CD4-positive, CD25-positive, alpha-beta regulatory T cell (primary cell): ENCODE measurements around the gene UNC5B. TPM values are rescaled to one million over a fixed set of nuclear protein-coding genes. Genes with fewer than 3 reads are reported as not detected.
A peak's percentile ranks its signal among the peaks of the same experiment; 100 is the strongest.

Experiments used
- ATAC-seq, 2 donors: fragments of 150-1000 bp; cut with Tn5 transposase; one replicate each; pipeline ENCODE4 v1.10.0; 2021; ENCODE audit warnings: low read depth in 2 of 2, moderate number of reproducible peaks in 2 of 2, moderate library complexity in 1 of 2
- DNase-seq, 3 donors: peaks; one replicate each; pipeline versions ENCODE4 v3.0.0 to v3.0.0-alpha.2; 2012 to 2022; ENCODE audit warnings: mixed read lengths in 1 of 3
- H3K27ac ChIP-seq: one replicate; pipeline ENCODE4 v1.7.0; 2013; ENCODE audit warnings: mild to moderate bottlenecking, low read length; ENCODE audit not compliant: insufficient read depth, poor library complexity, severe bottlenecking
- H3K27me3 ChIP-seq: one replicate; pipeline ENCODE4 v1.7.0; 2013; ENCODE audit warnings: low read length; ENCODE audit not compliant: control insufficient read depth, insufficient read depth
- H3K36me3 ChIP-seq: one replicate; pipeline ENCODE4 v1.7.0; 2013; ENCODE audit warnings: mild to moderate bottlenecking, low read length, moderate library complexity; ENCODE audit not compliant: control insufficient read depth, insufficient read depth
- H3K4me1 ChIP-seq: 2 replicates; pipeline ENCODE4 v1.7.0; 2013; ENCODE audit warnings: mild to moderate bottlenecking, low read length; ENCODE audit not compliant: insufficient read depth, control insufficient read depth, poor library complexity, severe bottlenecking
- H3K4me3 ChIP-seq: one replicate; pipeline ENCODE4 v1.7.0; 2013; ENCODE audit warnings: low read depth, mild to moderate bottlenecking, low read length, moderate library complexity
- H3K9me3 ChIP-seq, 2 experiments: 1 replicate in 1 of 2; 2 replicates in 1 of 2; pipeline ENCODE4 v1.7.0; 2013; ENCODE audit warnings: low read length in 2 of 2, mild to moderate bottlenecking in 1 of 2, moderate library complexity in 1 of 2; ENCODE audit not compliant: control insufficient read depth in 2 of 2
- H3K27ac Mint-ChIP-seq, 3 donors: one replicate each; pipeline ENCODE4 v1.8.0; 2020 to 2022; ENCODE audit warnings: mild to moderate bottlenecking in 3 of 3, mixed read lengths in 3 of 3, moderate library complexity in 2 of 3
- H3K27me3 Mint-ChIP-seq: one replicate; pipeline ENCODE4 v1.8.0; 2022; ENCODE audit warnings: mild to moderate bottlenecking, mixed read lengths
- H3K36me3 Mint-ChIP-seq: one replicate; pipeline ENCODE4 v1.8.0; 2020; ENCODE audit warnings: mixed read lengths
- H3K4me1 Mint-ChIP-seq, 4 donors: one replicate each; pipeline ENCODE4 v1.8.0; 2020 to 2022; ENCODE audit warnings: mixed read lengths in 4 of 4, mild to moderate bottlenecking in 1 of 4
- H3K4me3 Mint-ChIP-seq, 4 donors: one replicate each; pipeline ENCODE4 v1.8.0; 2020 to 2022; ENCODE audit warnings: mild to moderate bottlenecking in 4 of 4, mixed read lengths in 4 of 4, moderate library complexity in 3 of 4
- H3K9me3 Mint-ChIP-seq, 7 donors: one replicate each; pipeline ENCODE4 v1.8.0; 2020 to 2022; ENCODE audit warnings: mixed read lengths in 7 of 7, mild to moderate bottlenecking in 3 of 7, moderate library complexity in 2 of 7
- polyA plus RNA-seq, 4 donors: library from polyadenylated mRNA; unstranded; fragments of 300-500 nt; fragmentation: Illumina TruSeq; gene quantifications; one replicate each; pipeline ENCODE4 v1.2.3, GENCODE V29; 2021
- total RNA-seq: library from RNA; stranded (reverse); gene quantifications from one replicate; pipeline ENCODE4 v1.2.3, GENCODE V29; 2022

UNC5B gene
- 0.07 TPM for total RNA-seq
- not detected for polyA plus RNA-seq

DNA sequence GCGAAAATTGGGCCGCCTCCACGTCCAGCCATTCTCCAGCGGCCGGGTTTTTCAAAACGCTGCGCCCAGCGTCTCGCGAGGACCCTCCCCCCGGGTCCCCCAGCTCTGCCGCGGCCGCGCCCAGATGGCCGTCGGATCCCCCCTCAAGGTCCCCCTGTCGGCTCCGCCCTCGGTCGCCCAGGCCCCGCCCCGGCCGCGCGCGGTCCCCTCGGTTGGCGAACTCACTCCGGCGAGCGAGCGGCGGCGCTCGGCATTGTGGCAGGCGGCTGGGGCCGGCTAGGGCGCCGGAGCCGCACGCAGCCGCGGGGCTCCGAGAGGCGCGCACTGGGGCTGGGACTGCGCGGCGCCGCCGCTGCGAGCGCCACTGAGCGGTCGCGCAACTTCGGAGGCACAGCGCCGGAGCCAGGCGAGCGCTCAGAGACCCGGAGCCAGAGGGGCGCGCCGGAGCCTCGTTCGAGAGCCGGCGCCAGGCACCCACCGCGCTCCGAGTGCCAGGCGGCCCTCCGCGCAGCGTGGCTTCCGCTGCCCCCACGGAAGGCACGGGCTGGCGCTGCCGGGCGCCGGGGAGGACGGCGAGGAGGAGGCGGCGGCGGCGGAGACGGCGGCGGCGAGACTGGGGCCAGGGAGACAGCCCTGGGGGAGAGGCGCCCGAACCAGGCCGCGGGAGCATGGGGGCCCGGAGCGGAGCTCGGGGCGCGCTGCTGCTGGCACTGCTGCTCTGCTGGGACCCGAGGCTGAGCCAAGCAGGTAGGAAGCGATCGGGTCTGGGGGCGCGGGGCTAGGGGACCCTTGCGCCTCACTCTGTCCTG is at the start of gene UNC5B:
Gene UNC5B (plus strand): TSS at position 253 of the 809 bp plus-strand sequence. CDS start 416 bp downstream, at position 669.
- DNase-seq (peak in 2 of 3 donors; percentile 20 to 31), ATAC-seq (peak; percentile 37 to 39)
- H3K4me3 ChIP-seq = no peak within 1 kb of the TSS
- H3K9me3 Mint-ChIP-seq = peaks cover 0 to 1% (median 0%) of the 10 kb centered on the region in 7 donors
- H3K36me3 Mint-ChIP-seq = no peaks in the 10 kb centered on the region
- H3K27me3 Mint-ChIP-seq = peaks cover 82% of the 10 kb centered on the region
- H3K36me3 ChIP-seq = no peaks in the 10 kb centered on the region
- peaks cover 16% of the 10 kb centered on the region for H3K4me1 ChIP-seq
- no peak within 1 kb of the TSS for H3K27ac ChIP-seq
- H3K27me3 ChIP-seq = peaks cover 21% of the 10 kb centered on the region
- H3K4me3 Mint-ChIP-seq = peak within 1 kb of the TSS in 3 of 4 donors; percentile 71 to 74 (median 71)
- no peaks in the 10 kb centered on the region for H3K9me3 ChIP-seq
- H3K27ac Mint-ChIP-seq = no peak within 1 kb of the TSS
- peaks cover 2 to 26% (median 10%) of the 10 kb centered on the region in 4 donors for H3K4me1 Mint-ChIP-seq

DNA sequence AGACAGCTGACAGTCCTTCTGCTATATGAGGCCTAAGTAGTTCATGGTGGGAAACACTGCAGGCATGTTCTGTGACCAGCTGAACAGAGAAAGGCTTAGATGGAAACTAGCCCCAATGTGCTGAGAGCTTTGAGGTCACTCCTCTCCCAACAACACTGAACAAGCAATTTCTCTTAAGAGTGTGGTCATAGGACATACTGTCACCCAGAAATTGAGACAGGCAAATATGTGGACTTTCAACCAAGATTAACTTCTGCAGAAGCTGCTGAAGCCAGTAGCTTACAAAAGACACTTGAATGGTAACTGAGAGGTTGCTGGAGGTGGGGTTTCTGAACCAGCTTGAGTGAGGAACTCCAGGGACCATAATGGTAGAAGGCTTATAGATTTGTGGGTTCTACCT is 38.9 kb upstream of the UNC5B start:
- Mint-ChIP-seq H3K27ac (no peak overlapping the region), H3K9me3 (peaks cover 0 to 2% (median 0%) of the 10 kb centered on the region in 7 donors), H3K27me3 (peaks cover 5% of the 10 kb centered on the region), H3K4me3 (no peak overlapping the region), H3K36me3 (no peaks in the 10 kb centered on the region), H3K4me1 (no peaks in the 10 kb centered on the region)
- no peak for DNase-seq
- ATAC-seq = no peak
- no peak overlapping the region for H3K27ac ChIP-seq
- H3K4me1 ChIP-seq = no peaks in the 10 kb centered on the region
- H3K4me3 ChIP-seq = no peak overlapping the region
- no peaks in the 10 kb centered on the region for H3K36me3 ChIP-seq
- H3K9me3 ChIP-seq = no peaks in the 10 kb centered on the region
- peaks cover 7% of the 10 kb centered on the region for H3K27me3 ChIP-seq

DNA sequence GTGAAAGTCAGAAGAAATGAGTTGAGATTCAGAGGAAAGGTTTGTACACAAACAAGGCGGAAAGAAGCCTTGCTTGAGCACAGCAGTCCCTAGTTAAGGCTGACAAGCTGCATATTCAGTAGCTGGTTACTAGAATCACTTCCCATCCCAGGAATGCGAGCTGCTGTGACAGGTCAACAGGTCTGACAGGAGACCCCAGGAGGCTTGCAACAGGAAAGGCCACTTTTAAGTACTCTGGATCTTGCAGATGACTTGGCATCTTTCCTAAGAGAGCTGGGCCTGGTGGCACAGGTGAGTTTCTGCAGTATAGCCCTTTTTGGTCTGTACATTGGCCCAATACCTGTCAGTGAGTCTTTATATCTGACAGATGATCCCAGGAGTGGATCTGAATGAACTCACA is 35.7 kb upstream of the UNC5B start:
- no peaks in the 10 kb centered on the region for H3K9me3 ChIP-seq
- peaks cover 3% of the 10 kb centered on the region for H3K27me3 ChIP-seq
- H3K36me3 ChIP-seq = no peaks in the 10 kb centered on the region
- ATAC-seq = no peak
- H3K27me3 Mint-ChIP-seq = peaks cover 6% of the 10 kb centered on the region
- no peak for DNase-seq
- no peak overlapping the region for H3K27ac ChIP-seq
- H3K4me3 ChIP-seq = no peak overlapping the region
- H3K36me3 Mint-ChIP-seq = no peaks in the 10 kb centered on the region
- H3K9me3 Mint-ChIP-seq = peaks cover 0 to 2% (median 0%) of the 10 kb centered on the region in 7 donors
- H3K27ac Mint-ChIP-seq = no peak overlapping the region
- H3K4me1 Mint-ChIP-seq = no peaks in the 10 kb centered on the region
- H3K4me3 Mint-ChIP-seq = no peak overlapping the region
- H3K4me1 ChIP-seq = no peaks in the 10 kb centered on the region

DNA sequence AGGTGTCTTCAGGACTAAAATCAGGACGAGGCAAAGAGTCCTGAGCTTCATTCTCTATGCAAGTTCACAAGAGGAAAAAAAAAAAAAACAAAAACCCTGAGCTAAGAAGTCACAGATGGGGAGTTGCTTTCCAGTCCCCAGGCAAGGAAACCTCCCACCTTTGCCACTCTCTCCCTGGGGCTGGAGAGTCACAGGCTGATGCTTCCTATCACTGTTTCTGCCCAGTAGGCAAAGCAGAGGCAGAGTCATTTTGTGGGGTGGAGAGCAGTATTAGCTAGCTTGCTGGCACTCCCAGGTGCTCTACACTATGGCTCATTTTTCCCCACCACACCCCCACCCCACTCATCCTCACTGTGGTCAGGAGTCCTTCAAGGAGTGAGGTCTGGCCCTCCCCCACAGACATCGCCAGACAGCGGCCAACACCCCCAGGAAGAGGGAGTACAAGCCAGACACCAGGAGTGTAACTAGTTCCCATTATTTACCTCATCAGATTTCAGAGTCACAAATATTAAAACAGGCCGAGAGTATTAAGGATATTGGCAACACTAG is 34.6 kb upstream of the UNC5B start:
- Histone ChIP-seq H3K4me1 (no peaks in the 10 kb centered on the region), H3K9me3 (no peaks in the 10 kb centered on the region), H3K36me3 (no peaks in the 10 kb centered on the region), H3K27ac (no peak overlapping the region), H3K4me3 (no peak overlapping the region), H3K27me3 (peaks cover 3% of the 10 kb centered on the region)
- H3K36me3 Mint-ChIP-seq = no peaks in the 10 kb centered on the region
- ATAC-seq = no peak
- no peak for DNase-seq
- peaks cover 0 to 2% (median 0%) of the 10 kb centered on the region in 7 donors for H3K9me3 Mint-ChIP-seq
- H3K27me3 Mint-ChIP-seq = peaks cover 12% of the 10 kb centered on the region
- no peak overlapping the region for H3K27ac Mint-ChIP-seq
- H3K4me1 Mint-ChIP-seq = no peaks in the 10 kb centered on the region
- no peak overlapping the region for H3K4me3 Mint-ChIP-seq

DNA sequence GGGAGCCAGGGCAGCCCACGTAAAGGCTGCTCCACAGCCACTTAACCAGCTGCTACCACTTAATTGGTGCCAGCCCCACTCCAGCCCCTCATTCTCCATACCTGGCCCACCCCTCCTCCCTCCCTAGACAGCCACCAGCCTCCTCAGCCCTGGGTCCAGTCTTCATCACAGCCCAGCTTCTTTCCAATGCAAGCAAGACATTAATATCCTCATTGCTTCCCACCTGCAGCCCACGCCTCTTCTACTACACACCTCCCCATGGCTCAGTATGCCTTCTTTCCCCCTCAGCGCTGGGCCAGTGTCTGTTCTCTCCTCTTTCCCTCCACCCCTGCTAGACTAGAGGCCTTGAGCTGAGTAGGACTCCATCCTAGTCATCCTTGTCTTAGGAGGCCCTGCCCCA is 33.5 kb upstream of the UNC5B start:
- H3K9me3 ChIP-seq = no peaks in the 10 kb centered on the region
- ATAC-seq (no peak), DNase-seq (no peak)
- peaks cover 3% of the 10 kb centered on the region for H3K27me3 ChIP-seq
- Mint-ChIP-seq H3K27ac (no peak overlapping the region), H3K9me3 (peaks cover 0 to 2% (median 0%) of the 10 kb centered on the region in 7 donors), H3K4me1 (no peaks in the 10 kb centered on the region), H3K27me3 (peaks cover 12% of the 10 kb centered on the region), H3K4me3 (no peak overlapping the region), H3K36me3 (no peaks in the 10 kb centered on the region)
- no peak overlapping the region for H3K4me3 ChIP-seq
- H3K4me1 ChIP-seq = no peaks in the 10 kb centered on the region
- no peaks in the 10 kb centered on the region for H3K36me3 ChIP-seq
- no peak overlapping the region for H3K27ac ChIP-seq

DNA sequence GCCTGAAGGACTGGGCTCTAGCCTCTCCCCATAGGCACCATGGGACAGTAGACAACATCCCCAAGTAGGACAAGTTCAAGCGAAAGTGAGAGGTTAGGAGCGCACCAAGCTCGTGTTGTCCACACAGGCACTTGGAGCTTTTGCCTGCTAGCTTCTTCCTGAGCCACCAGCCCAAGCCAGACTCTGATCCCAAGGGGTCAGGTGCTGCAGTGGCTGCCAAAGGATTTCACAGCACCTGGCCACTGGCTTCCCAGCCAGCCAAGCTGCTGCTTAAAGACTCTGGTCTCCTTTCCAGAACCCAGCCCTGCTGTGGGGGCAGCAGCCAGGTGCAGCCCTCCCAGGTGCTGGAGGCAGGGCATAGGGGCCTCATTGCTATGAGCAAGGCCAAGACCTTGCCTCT is 33.0 kb upstream of the UNC5B start:
- Mint-ChIP-seq H3K27me3 (peaks cover 12% of the 10 kb centered on the region), H3K4me3 (no peak overlapping the region)
- peaks cover 3% of the 10 kb centered on the region for H3K27me3 ChIP-seq

DNA sequence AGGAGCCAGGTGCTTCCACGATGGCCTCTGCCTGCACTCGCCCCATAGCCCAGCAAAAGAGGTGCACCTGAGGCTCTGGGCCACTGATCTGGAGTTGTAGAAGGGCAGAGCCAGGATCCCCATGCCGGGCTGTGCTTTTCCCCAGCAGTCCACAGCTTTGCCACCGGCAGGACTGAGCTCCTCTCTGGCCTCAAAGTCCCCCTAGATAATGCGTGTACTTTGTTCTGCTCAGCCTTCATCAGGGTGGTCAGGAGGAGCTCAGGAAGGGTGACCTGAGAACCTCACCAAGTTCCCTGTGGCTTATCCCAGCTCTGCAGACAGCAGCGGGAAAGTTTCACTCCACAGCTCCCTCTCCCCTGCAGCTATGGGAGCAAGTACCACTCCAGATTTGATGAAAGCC is 27.9 kb upstream of the UNC5B start:
- Mint-ChIP-seq H3K36me3 (no peaks in the 10 kb centered on the region), H3K4me3 (no peak overlapping the region)

More for the DNA sequence above, 33.0 kb upstream of the UNC5B start:
- H3K27ac Mint-ChIP-seq = no peak overlapping the region
- no peaks in the 10 kb centered on the region for H3K4me1 Mint-ChIP-seq
- DNase-seq (no peak), ATAC-seq (no peak)
- Histone ChIP-seq H3K4me3 (no peak overlapping the region), H3K4me1 (no peaks in the 10 kb centered on the region), H3K36me3 (no peaks in the 10 kb centered on the region), H3K27ac (no peak overlapping the region), H3K9me3 (no peaks in the 10 kb centered on the region)
- H3K36me3 Mint-ChIP-seq = no peaks in the 10 kb centered on the region
- H3K9me3 Mint-ChIP-seq = peaks cover 0 to 2% (median 0%) of the 10 kb centered on the region in 7 donors

More for the DNA sequence above, 27.9 kb upstream of the UNC5B start:
- Mint-ChIP-seq H3K4me1 (no peaks in the 10 kb centered on the region), H3K27me3 (peaks cover 16% of the 10 kb centered on the region), H3K27ac (no peak overlapping the region), H3K9me3 (no peaks in the 10 kb centered on the region)
- ATAC-seq (no peak), DNase-seq (no peak)
- H3K9me3 ChIP-seq = no peaks in the 10 kb centered on the region
- no peaks in the 10 kb centered on the region for H3K4me1 ChIP-seq
- H3K27me3 ChIP-seq = no peaks in the 10 kb centered on the region
- H3K27ac ChIP-seq = no peak overlapping the region
- H3K4me3 ChIP-seq = no peak overlapping the region
- H3K36me3 ChIP-seq = no peaks in the 10 kb centered on the region
